SU-DHL-6 (cell line): Measurements from ENCODE around the gene LENG9.

Source experiments
- H2AFZ ChIP-seq: fragments of 200-600 bp; sonication (generic); 2 replicates; pipeline ENCODE4 v1.6.1; 2014; ENCODE audit warnings: low read depth, mild to moderate bottlenecking, moderate library complexity, mixed read lengths, antibody characterized with exemption, low read length; ENCODE audit not compliant: severe bottlenecking
- H3F3A ChIP-seq: fragments of 200-600 bp; shearing (Covaris generic); 2 replicates; pipeline ENCODE4 v1.6.0; 2016; ENCODE audit warnings: antibody characterized with exemption, mild to moderate bottlenecking; ENCODE audit not compliant: insufficient read depth
- H3K27ac ChIP-seq: fragments of 200-600 bp; sonication (generic); 2 replicates; pipeline ENCODE4 v1.5.1; 2016; ENCODE audit warnings: low read depth, mild to moderate bottlenecking, low read length, moderate library complexity, mixed read lengths
- H3K27me3 ChIP-seq: fragments of 200-600 bp; sonication (generic), shearing (Covaris generic); 2 replicates; pipeline ENCODE4 v1.6.0; 2014; ENCODE audit warnings: mild to moderate bottlenecking, low read length
- H3K36me3 ChIP-seq: fragments of 200-600 bp; sonication (generic); 2 replicates; pipeline ENCODE4 v1.6.1; 2014; ENCODE audit warnings: mild to moderate bottlenecking, low read length, mixed read lengths
- H3K4me2 ChIP-seq: fragments of 300-600, 200-600 bp; shearing (Covaris generic), sonication (generic); 2 replicates; pipeline ENCODE4 v1.6.0; 2014; ENCODE audit warnings: low read length, low read depth, mild to moderate bottlenecking; ENCODE audit not compliant: poor library complexity, severe bottlenecking
- H3K4me3 ChIP-seq: fragments of 200-600 bp; sonication (generic); 2 replicates; pipeline ENCODE4 v1.5.1; 2014; ENCODE audit warnings: antibody characterized with exemption, low read length, mild to moderate bottlenecking, mixed read lengths; ENCODE audit not compliant: insufficient read depth, poor library complexity, severe bottlenecking
- H3K79me2 ChIP-seq: fragments of 200-600 bp; sonication (generic); 2 replicates; pipeline ENCODE4 v1.6.1; 2014; ENCODE audit warnings: mild to moderate bottlenecking, low read length, moderate library complexity; ENCODE audit not compliant: insufficient read depth
- H3K9ac ChIP-seq: fragments of 200-600 bp; sonication (generic); 2 replicates; pipeline ENCODE4 v1.7.0; 2014; ENCODE audit warnings: mild to moderate bottlenecking, low read length
- H3K9me2 ChIP-seq: fragments of 200-600 bp; sonication (generic); replicated peaks from 2 replicates; pipeline ENCODE4 v1.6.1; 2014; ENCODE audit warnings: low read length; ENCODE audit not compliant: insufficient read depth
- H3K9me3 ChIP-seq: fragments of 200-600 bp; sonication (generic); 2 replicates; pipeline ENCODE4 v1.6.1; 2014; ENCODE audit warnings: low read length, mixed read lengths; ENCODE audit not compliant: insufficient read depth
- H4K20me1 ChIP-seq: fragments of 200-600 bp; sonication (generic); 2 replicates; pipeline ENCODE4 v1.6.1; 2014; ENCODE audit warnings: low read depth, mild to moderate bottlenecking, antibody characterized with exemption, low read length, moderate library complexity, mixed read lengths
- EZH2phosphoT487 ChIP-seq: fragments of 200-600 bp; sonication (generic), shearing (Covaris generic); conservative IDR thresholded peaks from 2 replicates; pipeline ENCODE4 v1.6.1; 2018; ENCODE audit warnings: mild to moderate bottlenecking, antibody characterized with exemption, low read length, moderate library complexity, mixed read lengths
- TF ChIP-seq, protein P1 (sequence below): fragments of 200-600 bp; sonication (generic); IDR thresholded peaks from one replicate; pipeline ENCODE4 v1.5.1; 2017; ENCODE audit warnings: antibody characterized with exemption, mild to moderate bottlenecking, low read length, moderate library complexity; ENCODE audit not compliant: insufficient read depth, poor library complexity, severe bottlenecking

Gene LENG9

DNA sequence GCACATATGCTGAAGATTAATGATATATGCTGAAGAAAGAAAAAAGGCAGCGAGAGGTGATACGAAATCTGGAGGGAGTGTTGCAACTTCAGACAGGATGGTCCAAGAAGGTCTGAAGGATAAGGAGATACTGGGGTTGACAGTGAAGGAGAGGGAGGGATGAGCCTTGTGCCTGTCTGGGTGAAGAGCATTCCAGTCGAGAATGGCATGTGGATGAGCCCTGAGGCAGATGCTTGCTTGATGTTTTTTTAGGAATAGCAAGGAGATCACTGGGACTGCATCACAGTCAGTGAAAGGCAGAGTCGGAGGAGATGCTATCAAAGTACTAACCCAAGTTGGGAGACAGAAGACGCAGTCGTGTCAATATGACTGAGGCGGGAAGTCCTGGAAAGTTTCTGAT, 25.8 kb upstream of the LENG9 start:
- no peaks in the 10 kb centered on the region for H3F3A ChIP-seq
- H4K20me1 ChIP-seq = no peaks in the 10 kb centered on the region
- no peaks in the 10 kb centered on the region for H3K27me3 ChIP-seq
- no peak overlapping the region for H3K9ac ChIP-seq
- H3K9me3 ChIP-seq = no peaks in the 10 kb centered on the region
- H2AFZ ChIP-seq = no peak overlapping the region
- no peak overlapping the region for H3K4me2 ChIP-seq
- no peak overlapping the region for H3K4me3 ChIP-seq
- no peaks in the 10 kb centered on the region for H3K9me2 ChIP-seq
- H3K79me2 ChIP-seq = no peaks in the 10 kb centered on the region
- H3K27ac ChIP-seq = no peak overlapping the region
- no peaks in the 10 kb centered on the region for H3K36me3 ChIP-seq
- TF ChIP-seq EZH2phosphoT487 = no peak
- TF ChIP-seq, protein P1, sequence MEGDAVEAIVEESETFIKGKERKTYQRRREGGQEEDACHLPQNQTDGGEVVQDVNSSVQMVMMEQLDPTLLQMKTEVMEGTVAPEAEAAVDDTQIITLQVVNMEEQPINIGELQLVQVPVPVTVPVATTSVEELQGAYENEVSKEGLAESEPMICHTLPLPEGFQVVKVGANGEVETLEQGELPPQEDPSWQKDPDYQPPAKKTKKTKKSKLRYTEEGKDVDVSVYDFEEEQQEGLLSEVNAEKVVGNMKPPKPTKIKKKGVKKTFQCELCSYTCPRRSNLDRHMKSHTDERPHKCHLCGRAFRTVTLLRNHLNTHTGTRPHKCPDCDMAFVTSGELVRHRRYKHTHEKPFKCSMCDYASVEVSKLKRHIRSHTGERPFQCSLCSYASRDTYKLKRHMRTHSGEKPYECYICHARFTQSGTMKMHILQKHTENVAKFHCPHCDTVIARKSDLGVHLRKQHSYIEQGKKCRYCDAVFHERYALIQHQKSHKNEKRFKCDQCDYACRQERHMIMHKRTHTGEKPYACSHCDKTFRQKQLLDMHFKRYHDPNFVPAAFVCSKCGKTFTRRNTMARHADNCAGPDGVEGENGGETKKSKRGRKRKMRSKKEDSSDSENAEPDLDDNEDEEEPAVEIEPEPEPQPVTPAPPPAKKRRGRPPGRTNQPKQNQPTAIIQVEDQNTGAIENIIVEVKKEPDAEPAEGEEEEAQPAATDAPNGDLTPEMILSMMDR = no peak

DNA sequence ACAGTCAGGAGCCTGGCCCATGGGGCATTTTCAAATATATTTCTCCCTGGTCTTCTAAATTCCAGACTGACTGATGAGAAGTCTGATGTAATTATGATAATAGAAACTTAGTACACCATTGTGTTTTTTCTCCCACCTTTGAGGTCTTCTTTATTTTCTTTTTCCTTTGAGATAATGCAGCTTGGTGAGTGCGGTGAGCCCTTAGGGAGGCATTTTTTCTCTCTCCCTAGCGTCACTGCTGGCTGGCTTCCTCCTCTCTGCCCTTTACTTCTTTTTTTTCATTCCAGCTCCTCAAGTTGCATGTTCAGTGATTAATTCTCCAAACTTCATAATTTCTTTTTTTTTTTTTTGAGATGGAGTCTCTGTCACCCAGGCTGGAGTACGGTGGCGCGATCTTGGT, 22.3 kb upstream of the LENG9 start:
- no peaks in the 10 kb centered on the region for H3K27me3 ChIP-seq
- H3K4me2 ChIP-seq = no peak overlapping the region
- no peak for TF ChIP-seq EZH2phosphoT487
- TF ChIP-seq, protein P1 = no peak

GRCh38 chr19:54484451-54484850, 20.9 kb upstream of the LENG9 start:
- no peaks in the 10 kb centered on the region for H3K27me3 ChIP-seq
- H3K9me3 ChIP-seq = no peaks in the 10 kb centered on the region
- H3K27ac ChIP-seq = no peak overlapping the region
- no peak overlapping the region for H3K4me3 ChIP-seq
- H3F3A ChIP-seq = no peaks in the 10 kb centered on the region
- H4K20me1 ChIP-seq = no peaks in the 10 kb centered on the region
- H3K36me3 ChIP-seq = no peaks in the 10 kb centered on the region
- H3K9me2 ChIP-seq = no peaks in the 10 kb centered on the region
- H3K4me2 ChIP-seq = no peak overlapping the region
- H3K79me2 ChIP-seq = no peaks in the 10 kb centered on the region
- TF ChIP-seq EZH2phosphoT487 = no peak
- TF ChIP-seq, protein P1 = no peak
- no peak overlapping the region for H3K9ac ChIP-seq
- no peak overlapping the region for H2AFZ ChIP-seq

More for the DNA sequence above, 22.3 kb upstream of the LENG9 start:
- no peak overlapping the region for H2AFZ ChIP-seq
- no peak overlapping the region for H3K27ac ChIP-seq
- H3K9me2 ChIP-seq = no peaks in the 10 kb centered on the region
- H4K20me1 ChIP-seq = no peaks in the 10 kb centered on the region
- H3K36me3 ChIP-seq = no peaks in the 10 kb centered on the region
- H3F3A ChIP-seq = no peaks in the 10 kb centered on the region
- no peak overlapping the region for H3K9ac ChIP-seq
- H3K9me3 ChIP-seq = no peaks in the 10 kb centered on the region
- no peak overlapping the region for H3K4me3 ChIP-seq
- no peaks in the 10 kb centered on the region for H3K79me2 ChIP-seq
